Measurements from ENCODE around the gene PLEKHG3.

The PLEKHG3 gene

DNA sequence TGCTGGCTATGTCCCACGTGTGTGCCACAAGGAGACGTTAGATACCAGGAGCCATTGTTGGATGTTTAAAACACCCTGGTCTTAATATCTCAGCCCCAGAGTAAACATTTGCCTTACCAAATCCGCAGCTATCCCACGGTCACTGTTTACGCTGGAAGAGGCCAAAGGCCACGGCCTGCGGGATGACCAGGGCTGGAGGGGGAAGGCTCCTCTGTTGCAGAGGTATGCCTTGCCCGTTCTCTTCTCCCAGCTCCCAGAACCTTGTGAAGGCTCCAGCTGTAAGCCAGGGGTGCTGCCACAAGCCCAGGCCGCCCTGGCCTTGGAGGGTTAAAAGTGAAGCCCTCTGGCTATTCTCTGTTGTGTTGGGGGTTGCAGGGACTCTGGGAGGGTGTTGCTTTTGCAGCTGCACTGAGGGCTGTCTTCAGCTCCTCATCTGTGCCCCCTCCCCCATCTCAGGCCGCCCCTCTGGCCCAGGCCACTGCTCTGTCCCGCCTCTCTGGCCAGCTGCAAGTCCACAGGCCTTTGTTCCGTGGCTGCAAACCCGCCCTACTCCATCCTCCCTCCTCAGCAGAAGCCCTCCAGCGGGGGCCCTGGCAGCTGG, 2.5 kb downstream of the PLEKHG3 start:
- no peaks in the 10 kb centered on the region for H3K9me3 Mint-ChIP-seq
- no peaks in the 10 kb centered on the region for H3K36me3 Mint-ChIP-seq
- ATAC-seq (ENCODE audit: low read depth), result no peak
- no peak overlapping the region for H3K27ac Mint-ChIP-seq
- H3K27me3 Mint-ChIP-seq, result peaks cover 17% of the 10 kb centered on the region
- no peak for DNase-seq (ENCODE audit: low spot score in 2 of 2)
- peaks cover 30% of the 10 kb centered on the region for H3K4me1 Mint-ChIP-seq
- no peak overlapping the region for H3K4me3 Mint-ChIP-seq

DNA sequence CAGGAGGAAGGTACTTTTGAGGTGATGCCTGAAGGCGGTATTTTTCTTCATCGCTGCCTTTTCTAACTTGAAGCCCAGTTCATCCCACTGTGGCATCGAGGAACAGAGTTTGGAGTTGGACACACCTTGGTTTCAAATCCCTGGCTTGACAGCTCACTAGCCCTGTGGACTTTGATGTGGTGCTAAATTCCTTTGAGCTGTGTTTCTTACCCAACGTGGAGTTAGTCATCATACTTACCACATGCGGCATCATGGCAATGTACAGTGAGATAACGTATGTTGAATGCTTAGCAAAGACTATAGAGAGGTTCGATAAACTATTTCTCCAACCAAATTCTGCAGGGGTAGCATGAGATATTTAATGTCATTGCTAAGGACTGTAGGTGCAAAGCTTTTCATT, 3.4 kb downstream of the PLEKHG3 start:
- Mint-ChIP-seq H3K36me3 (peaks cover under 1% of the 10 kb centered on the region), H3K9me3 (peaks cover 2% of the 10 kb centered on the region), H3K4me1 (peaks cover 28% of the 10 kb centered on the region), H3K27ac (no peak overlapping the region), H3K27me3 (peaks cover 15% of the 10 kb centered on the region), H3K4me3 (no peak overlapping the region)
- DNase-seq (ENCODE audit: low spot score in 2 of 2) (no peak), ATAC-seq (ENCODE audit: low read depth) (no peak)

DNA sequence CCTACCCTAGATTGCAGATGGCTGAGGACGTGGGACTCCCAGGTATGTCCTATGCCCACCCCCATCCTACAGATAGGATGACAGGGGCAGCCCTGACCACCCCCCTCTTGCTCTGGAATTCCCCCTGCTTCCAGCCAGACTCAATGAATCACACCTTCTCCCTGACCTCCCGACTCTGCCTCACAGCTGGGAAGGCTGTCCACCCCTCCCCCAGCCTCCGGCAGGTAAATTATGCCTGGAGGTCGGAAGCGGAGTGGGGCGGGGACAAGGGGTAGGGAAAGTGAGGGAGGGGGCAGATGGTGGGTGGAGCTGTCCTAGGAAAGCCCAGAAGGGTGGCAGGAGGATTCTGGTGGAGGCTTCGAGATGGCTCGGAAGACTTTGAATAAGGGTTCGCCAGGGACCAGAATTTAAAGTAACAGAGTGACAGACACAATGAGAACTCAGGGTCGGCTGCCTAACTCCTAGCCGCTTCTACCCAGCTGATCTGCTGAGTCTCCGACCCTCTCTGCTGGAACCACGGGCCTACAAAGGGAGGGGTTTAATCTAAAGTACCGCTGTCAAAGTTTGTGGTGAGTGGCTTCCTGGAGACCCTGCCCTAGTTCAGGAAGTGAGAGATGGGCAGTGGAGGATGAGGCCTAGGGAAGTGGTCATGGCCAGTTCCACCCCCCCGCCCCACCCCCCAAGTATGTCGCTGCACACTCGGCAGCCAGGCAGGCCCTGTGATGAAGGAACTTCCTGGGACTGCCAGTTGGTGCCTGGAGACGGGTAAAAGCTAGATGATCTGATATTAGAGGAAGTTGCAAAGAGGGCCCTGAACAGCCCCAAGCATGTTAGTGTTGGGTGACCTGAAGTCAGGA, 4.2 kb downstream of the PLEKHG3 start:
- Mint-ChIP-seq H3K36me3 (peaks cover 3% of the 10 kb centered on the region), H3K4me1 (peaks cover 25% of the 10 kb centered on the region), H3K9me3 (peaks cover 7% of the 10 kb centered on the region), H3K27ac (peak overlapping the region; percentile 7), H3K27me3 (peaks cover 13% of the 10 kb centered on the region), H3K4me3 (peak overlapping the region; percentile 64)
- ATAC-seq (ENCODE audit: low read depth), result peak; percentile 73
- DNase-seq (ENCODE audit: low spot score in 2 of 2), result no peak

DNA sequence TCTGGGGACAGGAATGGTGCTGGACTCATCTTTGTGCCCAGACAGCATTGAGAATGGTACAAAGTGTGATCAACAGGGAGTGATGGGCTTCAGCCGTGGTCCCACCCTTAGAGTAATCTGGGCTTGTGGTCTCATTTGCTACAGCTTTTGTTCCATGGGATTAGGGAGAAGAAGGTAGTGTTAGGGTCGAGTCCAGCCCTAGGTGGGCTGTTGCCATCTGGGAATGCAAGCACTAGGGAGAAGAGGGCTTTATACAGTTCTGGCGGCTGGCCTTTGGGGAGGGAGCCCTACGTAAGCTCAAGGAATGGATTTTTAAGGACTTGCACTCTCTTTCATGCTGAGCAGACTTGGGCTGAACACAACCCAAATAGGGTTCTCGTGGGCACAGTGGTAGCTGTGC, 4.9 kb downstream of the PLEKHG3 start:
- DNase-seq (ENCODE audit: low spot score in 2 of 2) (no peak), ATAC-seq (ENCODE audit: low read depth) (no peak)
- peaks cover 7% of the 10 kb centered on the region for H3K36me3 Mint-ChIP-seq
- peaks cover 20% of the 10 kb centered on the region for H3K4me1 Mint-ChIP-seq
- H3K27ac Mint-ChIP-seq, result peak overlapping the region; percentile 7
- peaks cover 9% of the 10 kb centered on the region for H3K27me3 Mint-ChIP-seq
- peaks cover 10% of the 10 kb centered on the region for H3K9me3 Mint-ChIP-seq
- peak overlapping the region; percentile 64 for H3K4me3 Mint-ChIP-seq

DNA sequence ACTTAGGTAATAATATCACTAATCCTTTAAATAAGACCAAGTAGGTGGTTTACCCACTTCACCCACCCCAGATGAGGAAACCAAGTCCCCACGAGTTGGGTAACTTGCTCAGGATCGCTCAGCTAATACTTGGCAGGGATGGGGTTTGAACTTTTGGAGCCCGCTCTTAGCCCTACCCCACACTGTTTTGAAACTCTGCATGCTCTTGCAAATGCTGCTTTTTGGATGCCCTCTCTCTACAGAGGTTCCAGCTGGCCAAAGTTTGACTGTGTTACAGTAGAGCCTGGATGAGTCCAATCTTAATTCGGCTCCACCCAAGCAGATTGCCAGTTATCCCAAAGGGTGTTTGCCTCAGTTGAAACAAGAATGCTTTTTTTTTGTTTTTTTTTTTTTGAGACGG, 6.8 kb downstream of the PLEKHG3 start:
- ATAC-seq (ENCODE audit: low read depth) (no peak), DNase-seq (ENCODE audit: low spot score in 2 of 2) (no peak)
- Mint-ChIP-seq H3K4me3 (no peak overlapping the region), H3K27me3 (peaks cover 7% of the 10 kb centered on the region), H3K27ac (no peak overlapping the region), H3K9me3 (peaks cover 10% of the 10 kb centered on the region), H3K36me3 (peaks cover 9% of the 10 kb centered on the region), H3K4me1 (peaks cover 15% of the 10 kb centered on the region)

DNA sequence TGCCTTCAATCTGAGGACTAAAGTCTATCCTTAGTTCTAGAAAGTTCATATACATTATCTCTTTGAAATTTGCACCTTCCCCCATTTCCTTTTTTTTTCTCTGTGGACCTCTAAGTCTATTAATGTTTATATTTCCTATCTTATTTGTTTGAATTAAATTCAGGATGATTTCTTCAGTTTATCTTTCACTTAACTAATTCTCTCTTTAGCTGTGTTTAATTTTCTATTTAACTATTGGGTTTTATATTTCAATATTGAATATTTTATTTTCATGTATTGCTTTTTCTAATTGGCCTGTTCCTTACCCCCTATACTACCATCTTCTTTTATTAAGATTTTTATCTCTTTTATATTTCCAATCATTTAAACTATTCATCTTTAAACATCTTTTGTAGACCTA, 9.5 kb downstream of the PLEKHG3 start:
- peaks cover 9% of the 10 kb centered on the region for H3K27me3 Mint-ChIP-seq
- no peak for DNase-seq (ENCODE audit: low spot score in 2 of 2)
- no peak overlapping the region for H3K27ac Mint-ChIP-seq
- H3K36me3 Mint-ChIP-seq, result peaks cover 9% of the 10 kb centered on the region
- H3K4me3 Mint-ChIP-seq, result no peak overlapping the region
- peaks cover 9% of the 10 kb centered on the region for H3K4me1 Mint-ChIP-seq
- H3K9me3 Mint-ChIP-seq, result peaks cover 10% of the 10 kb centered on the region
- no peak for ATAC-seq (ENCODE audit: low read depth)

DNA sequence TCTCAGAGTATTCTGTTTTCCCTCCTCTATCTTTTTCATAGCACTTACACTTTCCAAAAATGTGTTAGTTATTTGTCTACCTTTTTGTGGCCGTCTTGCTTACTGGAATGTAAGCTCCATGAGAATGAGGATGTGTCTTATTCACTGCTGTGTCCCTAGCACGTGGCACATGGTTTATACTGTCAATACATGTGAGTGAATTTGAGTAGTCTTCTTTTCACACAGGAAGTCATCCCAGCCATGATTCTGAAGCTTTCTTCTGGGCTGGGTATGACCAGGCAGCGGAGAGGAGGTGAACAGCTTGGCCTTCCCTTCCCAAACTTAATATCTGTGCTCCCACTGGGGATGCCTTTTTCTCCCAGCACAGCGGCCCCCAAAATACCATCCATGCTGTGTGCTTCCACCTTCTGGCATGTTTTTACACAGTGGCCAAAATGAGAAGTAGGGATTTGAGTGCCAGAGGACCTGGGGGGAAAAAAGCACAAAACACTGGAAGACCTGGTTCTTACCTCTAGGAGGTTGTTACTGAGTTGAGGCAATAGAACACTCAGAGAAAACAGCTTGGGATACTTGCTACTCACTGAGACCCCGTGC, 10.3 kb downstream of the PLEKHG3 start:
- DNase-seq (ENCODE audit: low spot score in 2 of 2) (no peak), ATAC-seq (ENCODE audit: low read depth) (no peak)
- peaks cover 10% of the 10 kb centered on the region for H3K9me3 Mint-ChIP-seq
- peaks cover 12% of the 10 kb centered on the region for H3K27me3 Mint-ChIP-seq
- peaks cover 9% of the 10 kb centered on the region for H3K36me3 Mint-ChIP-seq
- peaks cover under 1% of the 10 kb centered on the region for H3K4me1 Mint-ChIP-seq
- no peak overlapping the region for H3K4me3 Mint-ChIP-seq
- H3K27ac Mint-ChIP-seq, result no peak overlapping the region

DNA sequence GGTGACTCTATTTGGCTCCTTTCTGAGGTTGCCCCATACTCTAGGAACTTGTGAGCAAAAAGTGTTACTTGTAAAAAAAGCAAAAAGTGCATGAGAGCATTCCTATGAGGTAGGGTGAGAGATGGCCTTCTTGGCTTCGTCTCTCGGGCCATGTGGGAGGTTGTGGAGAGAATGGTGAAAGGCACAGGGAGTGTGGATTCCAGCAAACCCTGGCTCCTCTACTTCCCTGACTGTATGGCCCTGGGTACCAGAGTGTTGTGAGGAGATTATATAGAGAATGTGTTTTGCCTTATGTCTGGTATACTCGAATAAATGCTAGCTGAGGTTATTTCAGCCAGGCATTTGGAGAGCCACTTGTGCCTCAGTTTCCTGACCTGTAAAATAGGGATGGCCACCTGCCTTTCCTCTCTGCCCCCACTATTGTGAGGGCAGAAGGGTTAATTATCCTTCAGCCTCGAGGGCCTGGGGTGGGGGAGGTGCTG, 11.0 kb downstream of the PLEKHG3 start:
- no peaks in the 10 kb centered on the region for H3K4me1 Mint-ChIP-seq
- no peak overlapping the region for H3K27ac Mint-ChIP-seq
- ATAC-seq (ENCODE audit: low read depth) (no peak), DNase-seq (ENCODE audit: low spot score in 2 of 2) (no peak)
- peaks cover 10% of the 10 kb centered on the region for H3K9me3 Mint-ChIP-seq
- peaks cover 12% of the 10 kb centered on the region for H3K27me3 Mint-ChIP-seq
- H3K4me3 Mint-ChIP-seq, result no peak overlapping the region
- peaks cover 9% of the 10 kb centered on the region for H3K36me3 Mint-ChIP-seq

DNA sequence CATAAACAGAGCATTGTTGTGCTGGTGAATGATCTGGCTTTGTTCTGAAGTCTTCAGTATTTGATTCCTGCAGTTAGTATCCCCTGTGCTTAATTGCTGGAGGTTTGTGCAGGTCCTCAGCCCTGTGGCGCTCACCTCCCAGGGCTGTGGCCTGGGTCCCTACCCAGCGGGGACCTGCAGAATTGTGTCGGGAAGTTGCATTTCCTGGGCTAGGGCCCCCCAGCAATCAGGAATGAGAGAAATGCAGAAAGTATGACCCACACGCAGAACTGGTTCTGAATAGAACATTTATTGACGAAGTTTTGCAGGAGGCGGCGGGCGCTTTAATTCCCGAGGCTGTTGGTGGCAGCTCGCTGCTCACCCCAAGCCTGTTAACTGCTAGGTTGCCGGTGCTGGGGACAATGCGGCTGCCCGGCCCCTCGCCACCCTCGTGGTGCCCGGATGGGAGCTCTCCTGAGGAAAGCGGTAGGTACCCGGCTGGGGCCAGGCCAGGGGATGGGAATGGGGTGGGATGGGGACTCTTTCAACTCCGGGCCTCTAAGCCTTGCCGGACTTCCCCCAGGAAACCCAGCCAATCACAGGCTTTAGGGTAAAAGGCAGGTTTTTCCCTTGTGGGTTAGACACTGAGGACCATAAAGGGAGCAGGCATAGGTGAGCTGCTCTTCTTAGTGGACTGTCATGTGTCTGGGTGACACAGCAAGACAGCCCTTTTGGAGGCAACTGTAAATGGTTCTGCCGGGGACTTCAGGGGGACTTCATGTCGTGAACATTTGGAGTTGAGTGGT, 11.6 kb downstream of the PLEKHG3 start:
- Mint-ChIP-seq H3K4me3 (no peak overlapping the region), H3K9me3 (peaks cover 11% of the 10 kb centered on the region), H3K4me1 (no peaks in the 10 kb centered on the region), H3K27ac (no peak overlapping the region), H3K36me3 (peaks cover 9% of the 10 kb centered on the region), H3K27me3 (peaks cover 16% of the 10 kb centered on the region)
- DNase-seq (ENCODE audit: low spot score in 2 of 2), result no peak
- ATAC-seq (ENCODE audit: low read depth), result no peak

DNA sequence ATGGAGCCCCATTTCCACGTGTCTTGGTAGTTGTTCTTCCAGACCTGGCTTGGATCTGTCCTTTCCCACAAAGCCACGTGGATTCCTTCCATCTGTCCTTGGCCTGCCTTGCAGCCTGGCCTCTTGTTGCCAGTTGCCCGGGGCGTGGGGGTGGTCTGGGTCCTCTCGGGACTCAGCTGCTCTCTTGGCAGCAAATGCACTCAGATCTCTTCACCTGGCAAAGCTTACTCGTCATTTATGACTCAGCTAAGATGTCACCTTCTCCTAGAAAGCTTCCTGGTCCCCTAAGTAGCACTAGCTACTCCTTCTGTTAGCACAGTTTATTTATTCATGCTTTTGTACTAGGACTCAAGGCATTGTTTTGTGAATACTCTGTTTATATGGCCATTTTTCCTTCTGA, 13.6 kb downstream of the PLEKHG3 start:
- H3K4me1 Mint-ChIP-seq, result no peaks in the 10 kb centered on the region
- H3K4me3 Mint-ChIP-seq, result no peak overlapping the region
- peaks cover 7% of the 10 kb centered on the region for H3K9me3 Mint-ChIP-seq
- no peak overlapping the region for H3K27ac Mint-ChIP-seq
- peaks cover 16% of the 10 kb centered on the region for H3K27me3 Mint-ChIP-seq
- H3K36me3 Mint-ChIP-seq, result peaks cover 7% of the 10 kb centered on the region
- no peak for ATAC-seq (ENCODE audit: low read depth)
- DNase-seq (ENCODE audit: low spot score in 2 of 2), result no peak

DNA sequence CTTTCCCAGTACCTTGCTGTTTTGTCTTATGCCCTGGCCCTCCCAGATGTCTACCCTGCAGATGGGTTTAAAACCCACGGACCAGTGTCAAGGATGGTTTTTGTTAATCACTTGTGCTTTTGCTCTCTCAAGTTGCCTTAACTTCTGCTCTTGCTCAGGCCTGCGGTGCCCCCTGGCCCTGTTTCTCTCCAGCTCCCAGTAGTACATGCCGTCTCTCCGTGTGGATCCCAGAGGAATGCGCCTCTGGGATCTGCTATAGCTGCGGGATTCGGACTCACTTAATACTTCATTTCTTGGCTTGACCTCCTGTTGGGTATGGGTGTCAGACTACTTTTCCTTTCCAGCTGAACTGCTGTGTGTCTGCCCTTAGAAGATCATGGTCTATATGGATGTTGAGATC, 14.5 kb downstream of the PLEKHG3 start:
- Mint-ChIP-seq H3K9me3 (peaks cover 3% of the 10 kb centered on the region), H3K27me3 (peaks cover 17% of the 10 kb centered on the region), H3K36me3 (peaks cover 4% of the 10 kb centered on the region), H3K4me3 (no peak overlapping the region), H3K27ac (no peak overlapping the region), H3K4me1 (no peaks in the 10 kb centered on the region)
- DNase-seq (ENCODE audit: low spot score in 2 of 2), result no peak
- no peak for ATAC-seq (ENCODE audit: low read depth)

DNA sequence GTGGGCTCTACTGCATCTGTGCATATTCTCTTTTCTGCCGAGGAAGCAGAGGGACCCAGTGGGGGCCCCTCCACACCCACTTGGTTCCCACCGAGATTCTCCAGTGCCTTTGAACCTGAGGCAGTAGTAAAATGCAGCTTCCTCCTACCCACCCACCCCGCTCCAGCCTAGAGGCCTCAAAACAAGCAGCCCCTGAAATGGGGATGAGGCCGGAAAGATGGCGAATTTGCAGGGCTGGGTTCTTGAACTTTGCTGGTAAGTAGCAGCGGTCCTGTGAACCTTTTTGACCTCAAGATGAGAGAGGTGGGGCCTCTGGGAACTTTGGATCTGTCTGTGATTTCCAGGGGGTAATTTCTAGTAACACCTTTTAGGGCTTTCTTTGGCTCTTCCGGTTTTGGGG, 15.4 kb downstream of the PLEKHG3 start:
- ATAC-seq (ENCODE audit: low read depth) (no peak), DNase-seq (ENCODE audit: low spot score in 2 of 2) (no peak)
- no peaks in the 10 kb centered on the region for H3K4me1 Mint-ChIP-seq
- H3K9me3 Mint-ChIP-seq, result peaks cover 1% of the 10 kb centered on the region
- H3K36me3 Mint-ChIP-seq, result no peaks in the 10 kb centered on the region
- H3K4me3 Mint-ChIP-seq, result no peak overlapping the region
- no peak overlapping the region for H3K27ac Mint-ChIP-seq
- peaks cover 19% of the 10 kb centered on the region for H3K27me3 Mint-ChIP-seq

DNA sequence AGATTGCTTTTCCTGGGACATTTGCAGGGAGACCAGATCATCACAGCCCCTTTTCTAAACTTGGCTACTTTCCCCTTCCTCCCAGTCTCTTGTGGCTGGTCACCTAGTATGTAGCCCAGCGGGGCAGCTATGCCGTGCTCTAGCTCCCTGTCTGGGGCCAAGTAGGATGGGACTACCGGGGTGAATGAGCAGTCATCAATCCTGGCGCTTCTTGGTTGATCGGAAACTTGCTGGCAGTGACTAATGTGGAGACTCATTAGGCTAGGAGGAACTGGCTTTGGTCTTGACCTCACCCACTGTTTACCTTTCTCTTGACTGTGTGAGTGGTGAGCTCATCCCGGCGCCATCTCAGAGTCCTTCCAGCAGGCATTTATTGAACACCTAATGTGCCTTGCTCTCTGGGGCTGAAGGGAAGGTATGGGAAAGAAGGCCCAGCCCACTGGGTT, 15.9 kb downstream of the PLEKHG3 start:
- no peak overlapping the region for H3K4me3 Mint-ChIP-seq
- no peaks in the 10 kb centered on the region for H3K36me3 Mint-ChIP-seq
- DNase-seq (ENCODE audit: low spot score in 2 of 2) (no peak), ATAC-seq (ENCODE audit: low read depth) (no peak)
- H3K27ac Mint-ChIP-seq, result no peak overlapping the region
- peaks cover 1% of the 10 kb centered on the region for H3K9me3 Mint-ChIP-seq
- peaks cover 19% of the 10 kb centered on the region for H3K27me3 Mint-ChIP-seq
- H3K4me1 Mint-ChIP-seq, result no peaks in the 10 kb centered on the region

DNA sequence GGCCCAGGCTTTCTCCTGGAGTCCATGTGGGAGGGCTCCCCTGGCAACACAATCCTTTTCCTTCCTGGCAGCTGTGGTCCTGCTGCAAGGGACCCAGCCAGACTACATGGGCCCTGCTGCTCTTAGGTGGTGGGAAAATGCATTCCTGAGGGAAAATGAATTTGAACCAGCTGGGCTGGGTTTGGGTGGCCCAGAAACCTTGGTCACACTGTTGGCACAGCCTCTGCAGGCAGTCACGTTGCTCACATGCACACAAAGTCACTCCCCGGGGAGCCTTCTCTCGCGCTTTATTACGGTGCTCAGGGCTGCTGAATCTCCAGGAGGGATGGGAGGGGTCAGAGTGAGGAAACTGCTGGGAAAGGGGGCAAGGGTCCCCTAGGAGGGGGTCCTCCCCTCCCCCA, 17.2 kb downstream of the PLEKHG3 start:
- H3K9me3 Mint-ChIP-seq, result peaks cover 1% of the 10 kb centered on the region
- no peak overlapping the region for H3K27ac Mint-ChIP-seq
- no peaks in the 10 kb centered on the region for H3K36me3 Mint-ChIP-seq
- peaks cover 17% of the 10 kb centered on the region for H3K27me3 Mint-ChIP-seq
- no peak overlapping the region for H3K4me3 Mint-ChIP-seq
- DNase-seq (ENCODE audit: low spot score in 2 of 2), result no peak
- no peak for ATAC-seq (ENCODE audit: low read depth)
- no peaks in the 10 kb centered on the region for H3K4me1 Mint-ChIP-seq

All from memory B cell (primary cell).